ENCODE results near the gene RHBDL1.

GRCh38 chr16:641326-642188 is 33.9 kb upstream of the RHBDL1 start, which contains the start of gene MCRIP2:
- TF ChIP-seq CTCF (optimal IDR thresholded peaks at IDR 0.05 in 1 of 3, IDR thresholded peaks at IDR 0.05 in 1 of 3, conservative IDR thresholded peaks at IDR 0.05 in 1 of 3; ENCODE audit: extremely low read depth in 1 of 3, insufficient read depth in 2 of 3, low read length in 3 of 3) = no peak
- no peak for TF ChIP-seq EZH2 (IDR thresholded peaks at IDR 0.05; ENCODE audit: low read length)
